Adipose tissue (tissue), 3 donors: Measurements from ENCODE around the gene SLC25A38. TPM values are rescaled to one million over a fixed set of nuclear protein-coding genes. Genes with fewer than 3 reads are reported as not detected.
A peak's percentile ranks its signal among the peaks of the same experiment; 100 is the strongest.
"Not testable (repeated sequence)": the region's sequence is repeated elsewhere in the genome, so short reads cannot be mapped to it uniquely, and the experiment has no call there.

Experiments used
- H3K27ac ChIP-seq: one replicate; pipeline ENCODE4 v1.5.1; 2013; ENCODE audit warnings: low read depth, low read length
- WGBS, 3 donors: extraction: QIAGEN DNeasy Blood & Tissue Kit; methylation state at CpG; one replicate each; pipeline ENCODE4 v1.1.7; 2013; 5-methylcytosine and 5-hydroxymethylcytosine counted together
- polyA plus RNA-seq, 3 donors: library from polyadenylated mRNA; stranded (reverse); fragments of 200-250 nt; gene quantifications; one replicate each; pipeline ENCODE4 v1.2.3, GENCODE V29; 2013
- donor health status: healthy with polysubstance abuse.
- donor health status: Bipolar disorder and iron deficiency.
- donor health status: healthy.

SLC25A38 gene
- polyA plus RNA-seq, 3 donors = 19.3 to 41.8 (median 22.7) TPM

- H3K27ac ChIP-seq = no peak overlapping the region
- 51 to 60% (median 60%) methylated on average over 2 of the region's 2 CpGs for WGBS, 3 donors
Measured at GRCh38 chr3:39401983-39402382, 18.8 kb downstream of the SLC25A38 start.

- H3K27ac ChIP-seq = no peak overlapping the region
- WGBS, 3 donors = 83 to 91% (median 89%) methylated on average over 15 of the region's 15 CpGs
Measured at GRCh38 chr3:39404943-39405686, 21.9 kb downstream of the SLC25A38 start.

GRCh38 chr3:39405687-39406367, 22.7 kb downstream of the SLC25A38 start:
- WGBS, 3 donors = 71 to 75% (median 74%) methylated on average over 13 of the region's 13 CpGs
- no peak overlapping the region for H3K27ac ChIP-seq

GRCh38 chr3:39406368-39407258, 23.4 kb downstream of the SLC25A38 start, which contains the start of gene RPSA:
Gene RPSA (plus strand): TSS chr3:39406720. CDS start chr3:39407654, 934 bp downstream.
- peak within 1 kb of the TSS; percentile 30 for H3K27ac ChIP-seq

GRCh38 chr3:39407259-39407629, 24.1 kb downstream of the SLC25A38 start:
- no peak overlapping the region for H3K27ac ChIP-seq
- 3 to 9% (median 4%) methylated on average over 9 of the region's 9 CpGs for WGBS, 3 donors

More at GRCh38 chr3:39406368-39407258, 23.4 kb downstream of the SLC25A38 start, which contains the start of gene RPSA:
- WGBS, 3 donors = 0% methylated on average over 63 of the region's 63 CpGs

GRCh38 chr3:39407773-39408492, 24.8 kb downstream of the SLC25A38 start:
- H3K27ac ChIP-seq = no peak overlapping the region
- WGBS, 3 donors = 66 to 73% (median 70%) methylated on average over 6 of the region's 6 CpGs

- no peak overlapping the region for H3K27ac ChIP-seq
- WGBS, 3 donors = 83 to 87% (median 85%) methylated on average over 21 of the region's 21 CpGs
Measured at GRCh38 chr3:39408493-39409372, 25.6 kb downstream of the SLC25A38 start.

GRCh38 chr3:39409514-39410136, 26.5 kb downstream of the SLC25A38 start:
- 67 to 82% (median 72%) methylated on average over 7 of the region's 7 CpGs for WGBS, 3 donors
- no peak overlapping the region for H3K27ac ChIP-seq

- WGBS, 3 donors = 94 to 97% (median 96%) methylated on average over 6 of the region's 7 CpGs
Measured at GRCh38 chr3:39410893-39411292, 27.7 kb downstream of the SLC25A38 start.

GRCh38 chr3:39412668-39413260, 29.6 kb downstream of the SLC25A38 start:
- WGBS, 3 donors = 89 to 92% (median 90%) methylated on average over 9 of the region's 9 CpGs
- no peak overlapping the region for H3K27ac ChIP-seq

More at GRCh38 chr3:39410893-39411292, 27.7 kb downstream of the SLC25A38 start:
- H3K27ac ChIP-seq = no peak overlapping the region

GRCh38 chr3:39413691-39414420, 30.7 kb downstream of the SLC25A38 start:
- WGBS, 3 donors = 69 to 88% (median 71%) methylated on average over 6 of the region's 6 CpGs

GRCh38 chr3:39414421-39414907, 31.3 kb downstream of the SLC25A38 start:
- WGBS, 3 donors = 45 to 73% (median 66%) methylated on average over 2 of the region's 2 CpGs
- no peak overlapping the region for H3K27ac ChIP-seq

More at GRCh38 chr3:39413691-39414420, 30.7 kb downstream of the SLC25A38 start:
- H3K27ac ChIP-seq = no peak overlapping the region

GRCh38 chr3:39415302-39415701, 32.1 kb downstream of the SLC25A38 start:
- WGBS, 3 donors = 85 to 94% (median 93%) methylated on average over 3 of the region's 3 CpGs

GRCh38 chr3:39415983-39416382, 32.8 kb downstream of the SLC25A38 start:
- no peak overlapping the region for H3K27ac ChIP-seq
- WGBS, 3 donors = 94 to 100% (median 96%) methylated on average over 1 of the region's 1 CpG

More at GRCh38 chr3:39415302-39415701, 32.1 kb downstream of the SLC25A38 start:
- not testable (repeated sequence) for H3K27ac ChIP-seq

GRCh38 chr3:39416998-39417397, 33.8 kb downstream of the SLC25A38 start:
- 45 to 52% (median 45%) methylated on average over 3 of the region's 3 CpGs for whole genome bisulfite sequencing, 3 donors

More at GRCh38 chr3:39416998-39417397, 33.8 kb downstream of the SLC25A38 start:
- H3K27ac ChIP-seq = not testable (repeated sequence)
